GM23338 (cell line): ENCODE results near the gene CSGALNACT2.

ENCODE experiments used
- CREB1 ChIP-seq: fragments of 250-450 bp; sonication (Bioruptor Pico); IDR thresholded peaks from 2 replicates; pipeline ENCODE4 v1.5.0; 2020; ENCODE audit warnings: low read depth, mild to moderate bottlenecking, moderate library complexity
- EZH2 ChIP-seq: fragments of 200-600 bp; sonication (generic); IDR thresholded peaks from one replicate; pipeline ENCODE4 v1.8.0; 2017; ENCODE audit warnings: antibody characterized with exemption, mild to moderate bottlenecking, low read depth; ENCODE audit not compliant: unreplicated experiment
- JUNB ChIP-seq: IDR thresholded peaks from one replicate; pipeline ENCODE4 v1.6.1; 2016; ENCODE audit warnings: antibody characterized with exemption; ENCODE audit not compliant: unreplicated experiment
- POLR2AphosphoS5 ChIP-seq: IDR thresholded peaks from 2 replicates; pipeline ENCODE4 v1.6.1; 2016; ENCODE audit warnings: antibody characterized with exemption, low read depth
- TF ChIP-seq, protein P1 (sequence below), 2 experiments: fragments of 200-600 bp in 1 of 2; sonication (generic) in 1 of 2; conservative IDR thresholded peaks; 2 replicates each; pipeline versions ENCODE4 v1.5.1 to v1.6.1; 2016 to 2017; ENCODE audit warnings: antibody characterized with exemption in 2 of 2, low read depth in 2 of 2, mild to moderate bottlenecking in 2 of 2, moderate library complexity in 1 of 2

DNA sequence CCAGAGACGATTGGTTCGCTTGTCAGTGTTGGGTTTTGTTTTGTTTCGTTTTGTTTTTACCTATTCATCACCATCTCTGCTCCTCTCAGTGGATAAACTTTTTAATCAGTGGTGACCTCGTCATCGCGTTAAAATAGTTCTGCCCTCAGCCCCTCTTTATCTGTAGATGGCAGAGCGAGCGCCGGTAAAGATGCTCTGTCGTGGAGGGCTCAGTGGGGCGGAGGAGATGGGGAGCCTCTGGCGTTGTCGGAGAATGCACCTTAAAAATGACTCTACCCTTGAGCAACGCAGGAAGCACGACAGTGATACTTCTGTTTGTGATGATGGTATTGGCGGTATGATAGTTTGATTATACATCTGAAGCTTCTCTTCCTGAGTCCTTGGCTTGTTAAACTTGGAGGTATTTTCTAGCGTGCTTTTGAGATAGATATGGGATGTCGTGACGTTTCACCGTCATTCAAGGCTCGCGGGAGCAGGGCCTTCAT is 554 bp downstream of the CSGALNACT2 start:
- TF ChIP-seq EZH2, result peak; percentile 31
- TF ChIP-seq, protein P1, sequence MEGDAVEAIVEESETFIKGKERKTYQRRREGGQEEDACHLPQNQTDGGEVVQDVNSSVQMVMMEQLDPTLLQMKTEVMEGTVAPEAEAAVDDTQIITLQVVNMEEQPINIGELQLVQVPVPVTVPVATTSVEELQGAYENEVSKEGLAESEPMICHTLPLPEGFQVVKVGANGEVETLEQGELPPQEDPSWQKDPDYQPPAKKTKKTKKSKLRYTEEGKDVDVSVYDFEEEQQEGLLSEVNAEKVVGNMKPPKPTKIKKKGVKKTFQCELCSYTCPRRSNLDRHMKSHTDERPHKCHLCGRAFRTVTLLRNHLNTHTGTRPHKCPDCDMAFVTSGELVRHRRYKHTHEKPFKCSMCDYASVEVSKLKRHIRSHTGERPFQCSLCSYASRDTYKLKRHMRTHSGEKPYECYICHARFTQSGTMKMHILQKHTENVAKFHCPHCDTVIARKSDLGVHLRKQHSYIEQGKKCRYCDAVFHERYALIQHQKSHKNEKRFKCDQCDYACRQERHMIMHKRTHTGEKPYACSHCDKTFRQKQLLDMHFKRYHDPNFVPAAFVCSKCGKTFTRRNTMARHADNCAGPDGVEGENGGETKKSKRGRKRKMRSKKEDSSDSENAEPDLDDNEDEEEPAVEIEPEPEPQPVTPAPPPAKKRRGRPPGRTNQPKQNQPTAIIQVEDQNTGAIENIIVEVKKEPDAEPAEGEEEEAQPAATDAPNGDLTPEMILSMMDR (conservative IDR thresholded peaks at IDR 0.05; ENCODE audit: low read depth in 2 of 2), result no peak
- no peak for TF ChIP-seq POLR2AphosphoS5
- no peak for TF ChIP-seq CREB1
- no peak for TF ChIP-seq JUNB
